Fibroblast of lung (primary cell): Measurements from ENCODE around the gene GNG7. TPM values are rescaled to one million over a fixed set of nuclear protein-coding genes. Genes with fewer than 3 reads are reported as not detected.

Source experiments
- DNase-seq, 2 donors: peaks; one replicate each; pipeline versions ENCODE4 v3.0.0 to v3.0.0-alpha.2; 2010; ENCODE audit warnings: low read depth in 2 of 2
- H2AFZ ChIP-seq: 2 replicates; pipeline ENCODE4 v1.5.1; 2012; ENCODE audit warnings: low read length, control low read depth, inconsistent platforms
- H3K27ac ChIP-seq: 2 replicates; pipeline ENCODE4 v1.5.1; 2011; ENCODE audit warnings: low read length, control low read depth; ENCODE audit not compliant: insufficient read depth
- H3K27me3 ChIP-seq: 2 replicates; pipeline ENCODE4 v1.5.1; 2011; ENCODE audit warnings: mild to moderate bottlenecking, low read length; ENCODE audit not compliant: control insufficient read depth, insufficient read depth
- H3K36me3 ChIP-seq: 2 replicates; pipeline ENCODE4 v1.5.1; 2011; ENCODE audit warnings: low read length; ENCODE audit not compliant: control insufficient read depth, insufficient read depth
- H3K4me1 ChIP-seq: 2 replicates; pipeline ENCODE4 v1.5.1; 2011; ENCODE audit warnings: low read length; ENCODE audit not compliant: control insufficient read depth, insufficient read depth; ENCODE audit errors: extremely low read depth
- H3K4me2 ChIP-seq: 2 replicates; pipeline ENCODE4 v1.5.1; 2011; ENCODE audit warnings: low read length, control low read depth; ENCODE audit not compliant: insufficient read depth; ENCODE audit errors: extremely low read depth
- H3K4me3 ChIP-seq, 4 experiments: fragments of 200-600 bp in 1 of 4; sonication (generic) in 1 of 4; replicated peaks in 1 of 4; 2 replicates each; pipeline ENCODE4 v1.5.1; 2011 to 2016; ENCODE audit warnings: low read length in 4 of 4, low read depth in 3 of 4, mild to moderate bottlenecking in 3 of 4, control low read depth in 2 of 4, inconsistent platforms in 1 of 4, mixed read lengths in 1 of 4; ENCODE audit not compliant: insufficient read depth in 1 of 4; ENCODE audit errors: control extremely low read depth in 1 of 4
- H3K79me2 ChIP-seq: 2 replicates; pipeline ENCODE4 v1.5.1; 2012; ENCODE audit warnings: mild to moderate bottlenecking, low read length, inconsistent platforms; ENCODE audit not compliant: control insufficient read depth, insufficient read depth
- H3K9ac ChIP-seq: 2 replicates; pipeline ENCODE4 v1.5.1; 2011; ENCODE audit warnings: mild to moderate bottlenecking, low read length, control low read depth; ENCODE audit not compliant: insufficient read depth
- H3K9me3 ChIP-seq: 2 replicates; pipeline ENCODE4 v1.5.1; 2012; ENCODE audit warnings: low read depth, low read length; ENCODE audit not compliant: control insufficient read depth, insufficient read depth
- H4K20me1 ChIP-seq: 2 replicates; pipeline ENCODE4 v1.5.1; 2011; ENCODE audit warnings: low read length; ENCODE audit not compliant: control insufficient read depth, insufficient read depth; ENCODE audit errors: extremely low read depth
- CTCF ChIP-seq, 2 donors: IDR thresholded peaks in 1 of 2; conservative IDR thresholded peaks in 1 of 2; 1 replicate in 1 of 2; 2 replicates in 1 of 2; pipeline ENCODE4 v1.5.1; 2011 to 2012; ENCODE audit warnings: low read length in 2 of 2, control low read depth in 1 of 2, inconsistent platforms in 1 of 2, low read depth in 1 of 2, mild to moderate bottlenecking in 1 of 2
- EZH2 ChIP-seq: IDR thresholded peaks from 2 replicates; pipeline ENCODE4 v1.5.1; 2012; ENCODE audit warnings: low read length, control low read depth, mild to moderate bottlenecking; ENCODE audit errors: missing control alignments
- polyA plus RNA-seq, 2 donors: library from polyadenylated mRNA; depleted of rRNA in 1 of 2; stranded (reverse) in 1 of 2; unstranded in 1 of 2; fragments of >200 nt; gene quantifications; 2 replicates each; pipeline ENCODE4 v1.2.1, GENCODE V29; 2011 to 2012; ENCODE audit warnings: missing spikeins in 1 of 2
- total RNA-seq: library from RNA; depleted of rRNA; stranded (reverse); fragments of >200 nt; gene quantifications from 2 replicates; pipeline ENCODE4 v1.2.1, GENCODE V29; 2014

The GNG7 gene
- total and polyA plus RNA-seq, 2 donors (not counting 1 experiment from before 2014, with no cell fraction given), result 0.27 to 0.83 TPM

DNA sequence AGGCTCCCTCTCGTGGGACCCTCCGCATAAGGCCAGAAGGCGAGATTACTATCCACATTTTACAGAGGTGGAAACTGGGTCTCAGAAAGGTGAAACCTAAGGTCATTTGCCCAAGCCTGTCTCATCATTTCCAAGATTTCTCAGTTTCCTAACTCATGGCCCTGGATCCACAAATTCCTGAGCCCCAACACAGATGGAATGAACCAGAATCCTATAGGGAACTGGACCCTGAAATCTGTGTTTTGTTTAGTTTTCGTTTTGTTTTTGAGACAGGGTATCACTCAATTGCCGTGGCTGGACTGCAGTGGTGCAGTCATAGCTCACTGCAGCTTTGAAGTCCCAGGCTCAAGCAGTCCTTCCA, 563 bp upstream of the GNG7 start:
- no peaks in the 10 kb centered on the region for H3K79me2 ChIP-seq
- H2AFZ ChIP-seq, result no peak overlapping the region
- H3K4me1 ChIP-seq, result no peaks in the 10 kb centered on the region
- H4K20me1 ChIP-seq, result no peaks in the 10 kb centered on the region
- no peak overlapping the region for H3K9ac ChIP-seq
- peak overlapping the region; percentile 64 for H3K4me2 ChIP-seq
- H3K36me3 ChIP-seq, result no peaks in the 10 kb centered on the region
- TF ChIP-seq CTCF (conservative IDR thresholded peaks at IDR 0.05 in 1 of 2, IDR thresholded peaks at IDR 0.05 in 1 of 2; ENCODE audit: low read depth in 1 of 2, low read length in 2 of 2) (no peak), EZH2 (no peak)
- H3K4me3 ChIP-seq, result peak overlapping the region in 2 of 4 experiments; percentile 3 to 31
- H3K27me3 ChIP-seq, result peaks cover 11% of the 10 kb centered on the region
- DNase-seq, result no peak
- H3K27ac ChIP-seq, result no peak overlapping the region
- no peaks in the 10 kb centered on the region for H3K9me3 ChIP-seq

- no peak for DNase-seq
- Histone ChIP-seq H3K79me2 (no peaks in the 10 kb centered on the region), H3K4me1 (no peaks in the 10 kb centered on the region), H3K4me3 (no peak overlapping the region), H3K27me3 (peaks cover 11% of the 10 kb centered on the region), H3K9ac (no peak overlapping the region), H3K4me2 (no peak overlapping the region), H3K9me3 (no peaks in the 10 kb centered on the region), H4K20me1 (no peaks in the 10 kb centered on the region), H3K36me3 (no peaks in the 10 kb centered on the region), H3K27ac (no peak overlapping the region), H2AFZ (no peak overlapping the region)
- TF ChIP-seq EZH2 (no peak), CTCF (conservative IDR thresholded peaks at IDR 0.05 in 1 of 2, IDR thresholded peaks at IDR 0.05 in 1 of 2; ENCODE audit: low read depth in 1 of 2, low read length in 2 of 2) (no peak)
Measured at GRCh38 chr19:2701361-2702169, 929 bp downstream of the GNG7 start.

- H3K9ac ChIP-seq, result no peak overlapping the region
- TF ChIP-seq EZH2, result peak; percentile 21
- TF ChIP-seq CTCF (conservative IDR thresholded peaks at IDR 0.05 in 1 of 2, IDR thresholded peaks at IDR 0.05 in 1 of 2; ENCODE audit: low read depth in 1 of 2, low read length in 2 of 2), result no peak
- peaks cover 11% of the 10 kb centered on the region for H3K27me3 ChIP-seq
- H3K4me3 ChIP-seq, result no peak overlapping the region
- H3K79me2 ChIP-seq, result no peaks in the 10 kb centered on the region
- H3K4me2 ChIP-seq, result no peak overlapping the region
- no peak overlapping the region for H2AFZ ChIP-seq
- no peaks in the 10 kb centered on the region for H3K9me3 ChIP-seq
- H3K27ac ChIP-seq, result no peak overlapping the region
- H3K4me1 ChIP-seq, result no peaks in the 10 kb centered on the region
- no peaks in the 10 kb centered on the region for H3K36me3 ChIP-seq
- no peak for DNase-seq
- no peaks in the 10 kb centered on the region for H4K20me1 ChIP-seq
Measured at GRCh38 chr19:2700660-2701360, 1.7 kb downstream of the GNG7 start.
